ENCODE results near the gene ARCN1.

The ARCN1 gene

DNA sequence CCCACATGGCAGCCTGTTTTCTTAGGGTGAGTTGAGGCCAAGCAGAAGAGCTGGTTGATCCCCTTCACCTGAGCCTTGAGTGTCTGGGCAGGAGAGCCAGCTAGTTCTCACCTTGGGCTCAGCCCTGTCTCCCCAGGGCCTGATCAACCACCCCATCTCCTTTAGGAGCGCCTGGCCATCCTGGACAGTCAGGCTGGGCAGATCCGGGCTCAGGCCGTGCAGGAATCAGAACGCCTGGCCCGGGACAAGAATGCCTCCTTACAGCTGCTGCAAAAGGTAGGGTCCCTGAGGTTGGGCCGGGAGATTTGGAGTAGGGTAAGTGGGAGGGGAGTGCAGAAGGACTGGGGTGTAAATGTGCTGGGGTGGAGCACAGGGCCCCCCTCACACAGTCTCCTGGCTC is 66.5 kb downstream of the ARCN1 start:
- no peak for DNase-seq (ENCODE audit: low read depth)

DNA sequence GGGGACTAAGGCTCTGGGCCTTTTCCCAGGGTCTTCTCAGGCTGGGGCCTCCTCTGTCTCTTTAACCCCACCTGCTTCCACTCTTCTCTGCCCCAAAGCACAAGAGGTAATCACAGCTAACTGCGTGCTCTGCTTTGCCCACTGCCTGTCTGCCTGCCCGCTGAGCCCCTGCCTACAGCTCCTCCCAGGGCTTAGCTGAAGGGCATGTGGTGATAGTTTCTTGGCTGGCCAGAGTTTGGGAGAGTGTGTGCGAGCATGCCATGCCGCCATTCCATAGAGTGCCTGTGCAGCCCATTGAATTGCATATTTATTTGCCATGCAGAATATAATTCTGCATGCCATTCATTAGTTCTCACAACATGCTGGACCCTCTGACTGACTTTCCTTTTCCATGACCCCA is 67.7 kb downstream of the ARCN1 start:
- no peak for DNase-seq (ENCODE audit: low read depth)

DNA sequence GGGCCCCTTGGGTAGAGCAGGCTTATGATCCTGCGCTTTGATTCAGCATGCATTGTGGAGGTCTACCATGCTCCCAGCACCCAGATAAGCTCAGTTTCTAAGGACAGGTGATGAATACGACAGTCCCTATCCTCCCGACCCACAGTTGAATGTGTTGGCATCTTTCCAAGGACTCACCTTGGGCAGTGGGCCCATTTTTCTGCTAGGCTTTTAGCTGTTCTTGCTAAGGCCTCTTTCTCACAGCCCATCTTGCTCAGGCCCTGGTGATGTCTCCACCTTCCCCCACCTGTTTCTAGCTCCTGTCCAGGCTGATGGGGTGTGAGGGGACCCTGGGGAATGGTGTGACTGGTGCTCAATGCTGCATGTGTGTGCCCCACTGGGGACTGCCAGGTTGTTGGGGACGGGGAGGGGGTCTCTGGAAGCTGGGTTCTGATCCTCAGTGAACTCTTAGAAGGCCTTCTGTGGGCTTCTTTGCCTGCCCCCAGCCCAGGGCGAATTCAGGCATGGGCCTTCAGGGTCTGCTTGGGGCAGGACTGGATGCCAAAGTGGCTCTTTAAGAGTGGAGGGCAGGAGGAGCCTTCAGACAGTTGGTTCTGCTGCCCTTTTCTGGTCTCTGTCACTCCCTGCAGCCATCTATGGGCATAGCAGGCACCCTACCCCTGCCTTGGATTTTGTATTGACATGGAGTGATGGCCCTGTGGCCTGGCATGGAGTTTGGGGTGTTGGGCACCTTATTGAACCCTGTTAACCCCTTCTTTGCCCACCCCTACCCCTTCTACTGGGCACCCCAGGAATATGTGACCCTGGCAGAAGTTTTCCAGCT is 68.3 kb downstream of the ARCN1 start:
- DNase-seq (ENCODE audit: low read depth), result no peak

DNA sequence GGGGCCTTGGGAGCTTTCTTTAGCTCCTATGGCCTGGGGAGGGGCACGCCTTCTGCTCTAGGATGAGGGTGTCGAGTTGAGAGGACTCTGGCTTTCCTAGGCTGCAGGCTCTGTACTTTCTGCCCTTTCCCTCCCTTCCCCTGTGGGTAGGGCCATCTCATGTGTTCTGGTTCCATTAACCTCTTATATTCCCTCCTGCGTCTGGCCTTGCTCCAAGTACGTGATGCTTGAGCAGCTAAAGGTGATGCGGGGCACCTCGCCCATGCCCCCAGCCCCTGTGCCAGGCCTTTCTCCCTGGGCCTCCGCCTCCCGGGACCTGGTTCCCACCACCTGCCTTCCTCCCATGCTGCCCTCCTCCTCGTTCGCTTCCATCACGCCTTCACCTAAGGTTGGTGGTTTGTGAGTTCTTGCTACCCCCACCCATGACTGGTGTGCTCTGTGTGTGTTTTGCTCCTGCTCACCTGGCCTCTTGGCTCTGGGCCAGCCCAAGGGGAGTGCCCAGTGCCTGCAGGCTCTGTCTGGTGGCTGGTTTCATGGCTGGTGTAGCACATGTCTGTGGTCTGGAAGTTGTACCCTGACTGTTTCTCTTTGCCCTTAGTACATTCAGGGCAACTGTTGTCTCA is 69.3 kb downstream of the ARCN1 start:
- DNase-seq (ENCODE audit: low read depth), result no peak

DNA sequence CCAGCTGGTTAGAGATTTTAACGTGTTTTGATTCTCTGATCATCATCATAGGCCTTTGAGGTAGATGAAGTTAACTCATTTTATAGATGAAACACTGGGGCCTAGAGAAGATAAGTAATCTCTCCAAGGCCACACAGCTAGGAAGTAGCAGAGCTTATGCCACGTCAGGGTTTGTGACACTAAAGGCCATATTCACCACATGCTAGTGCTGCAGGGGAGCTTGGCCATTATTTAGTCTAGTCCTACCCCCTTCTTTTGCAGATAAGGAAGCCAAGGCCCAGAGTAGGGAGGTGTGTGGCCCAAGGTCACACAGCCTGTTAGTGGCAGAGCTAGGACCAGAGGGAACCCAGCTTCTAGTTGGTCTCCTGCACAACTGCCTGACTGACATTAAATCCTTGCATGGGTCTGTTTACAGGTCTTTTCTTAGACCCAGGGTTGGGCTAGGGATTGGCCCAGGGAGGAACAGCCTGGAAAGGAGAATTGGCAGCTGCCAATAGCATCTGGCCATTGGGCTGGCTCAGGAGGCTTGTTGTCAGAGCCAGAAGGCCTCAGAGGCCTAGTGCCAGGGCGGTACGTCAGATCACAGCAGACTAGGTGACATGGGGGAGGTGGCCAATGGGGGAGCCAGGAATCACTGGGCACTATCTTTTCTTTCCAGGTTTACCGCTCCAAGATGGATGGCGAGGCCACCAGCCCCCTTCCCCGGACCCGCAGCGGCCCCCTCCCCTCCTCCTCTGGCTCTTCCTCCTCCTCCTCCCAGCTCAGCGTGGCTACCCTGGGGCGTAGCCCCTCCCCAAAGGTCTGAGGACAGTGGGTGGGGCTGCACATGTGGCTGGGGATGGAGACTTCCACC is 71.2 kb downstream of the ARCN1 start:
- no peak for DNase-seq (ENCODE audit: low read depth)

DNA sequence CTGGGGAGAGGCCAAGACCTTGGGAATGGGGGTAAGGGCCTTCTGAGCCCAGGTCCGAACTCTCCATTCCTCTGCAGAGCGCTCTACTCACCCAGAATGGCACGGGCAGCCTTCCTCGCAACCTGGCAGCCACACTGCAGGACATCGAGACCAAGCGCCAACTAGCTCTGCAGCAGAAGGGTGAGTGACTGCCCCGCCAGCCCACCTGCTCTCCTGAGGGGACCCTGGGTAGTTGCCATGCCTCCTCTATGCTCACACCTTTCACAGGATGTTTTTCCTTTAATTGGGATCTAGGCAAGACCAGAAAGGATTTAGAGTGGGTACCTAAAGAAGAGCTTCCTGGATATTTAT is 71.8 kb downstream of the ARCN1 start:
- no peak for DNase-seq (ENCODE audit: low read depth)

DNA sequence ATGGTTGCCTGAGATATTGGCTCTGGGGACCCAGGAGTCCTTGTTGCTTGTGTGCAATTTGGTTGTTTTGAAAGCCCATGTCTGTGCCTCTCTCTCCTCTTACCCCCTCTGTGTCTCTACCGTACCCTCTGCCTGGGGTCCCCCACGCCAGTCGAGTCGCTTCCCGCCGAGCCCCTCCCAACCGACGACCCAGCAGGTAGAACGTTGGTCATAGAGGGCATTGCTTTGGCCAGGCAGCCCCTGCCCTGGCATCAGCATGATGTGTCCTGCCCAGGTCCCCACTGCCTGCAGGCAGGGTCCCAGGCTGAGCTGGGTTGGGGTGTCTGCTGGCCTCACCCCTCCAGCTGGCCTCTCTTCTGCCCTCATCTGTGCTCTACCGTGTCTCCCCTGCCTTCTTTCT is 72.3 kb downstream of the ARCN1 start:
- DNase-seq (ENCODE audit: low read depth), result no peak

DNA sequence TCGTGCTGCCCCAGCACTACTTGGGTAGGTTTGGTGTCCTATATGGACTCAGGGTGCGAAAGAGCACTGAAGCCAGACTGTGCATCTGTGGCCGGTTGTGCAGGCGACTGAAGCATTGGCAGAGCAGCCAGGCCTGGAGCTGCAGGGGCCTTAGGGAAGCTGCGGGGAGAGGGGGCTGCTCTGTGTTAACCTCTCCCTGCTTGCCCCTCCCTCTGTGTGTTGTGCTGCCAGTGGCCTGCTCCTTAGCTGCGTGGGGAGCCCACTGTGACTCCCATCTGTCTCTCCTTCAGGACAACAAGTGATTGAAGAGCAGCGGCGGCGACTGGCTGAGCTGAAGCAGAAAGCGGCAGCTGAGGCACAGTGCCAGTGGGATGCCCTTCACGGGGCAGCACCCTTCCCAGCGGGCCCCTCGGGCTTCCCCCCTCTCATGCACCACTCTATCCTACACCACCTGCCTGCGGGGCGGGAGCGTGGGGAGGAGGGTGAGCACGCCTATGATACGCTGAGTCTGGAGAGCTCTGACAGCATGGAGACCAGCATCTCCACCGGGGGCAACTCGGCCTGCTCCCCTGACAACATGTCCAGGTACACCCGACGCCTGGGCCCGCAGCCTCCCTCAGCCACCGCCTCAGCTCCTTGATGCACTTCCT is 73.0 kb downstream of the ARCN1 start:
- DNase-seq (ENCODE audit: low read depth), result no peak

DNA sequence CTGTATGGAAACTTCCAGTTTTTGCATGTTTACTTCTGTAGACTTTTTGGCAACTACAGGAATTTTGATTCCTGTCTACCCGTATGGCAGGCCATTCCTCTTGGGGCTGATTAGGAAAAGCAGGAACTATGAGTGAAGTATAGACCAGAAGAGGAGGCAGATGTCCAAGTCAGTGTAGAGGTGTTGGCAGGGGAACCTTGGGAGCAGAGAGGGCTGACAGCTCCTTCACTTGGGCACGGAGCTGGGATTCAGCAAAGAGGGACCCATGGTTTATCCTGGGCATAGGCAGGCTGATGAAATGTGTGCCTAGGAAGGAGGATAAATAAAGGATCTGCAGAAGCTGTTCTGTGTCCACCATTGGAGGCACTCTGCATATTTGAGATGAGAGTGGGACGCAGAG is 74.2 kb downstream of the ARCN1 start:
- no peak for DNase-seq (ENCODE audit: low read depth)

DNA sequence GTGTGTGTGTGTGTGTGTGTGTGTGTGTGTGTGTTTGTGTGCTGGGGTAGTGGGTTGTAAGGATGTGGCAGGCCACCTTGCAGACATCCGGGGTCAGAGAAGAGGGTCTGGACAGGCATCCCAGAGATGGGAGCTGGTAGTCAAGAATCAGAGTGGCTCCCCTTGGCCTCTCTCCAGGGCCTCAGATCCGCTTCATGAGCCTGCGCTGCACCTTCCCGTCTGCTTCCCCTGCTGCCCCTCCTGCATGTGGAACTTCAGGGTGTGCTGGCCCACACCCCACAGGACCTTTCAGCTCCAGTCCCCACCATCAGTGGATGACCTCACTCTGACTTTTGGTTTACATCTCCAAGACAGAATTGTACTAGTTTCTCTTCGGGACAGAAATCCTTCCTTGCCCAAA is 76.1 kb downstream of the ARCN1 start:
- DNase-seq (ENCODE audit: low read depth), result no peak

DNA sequence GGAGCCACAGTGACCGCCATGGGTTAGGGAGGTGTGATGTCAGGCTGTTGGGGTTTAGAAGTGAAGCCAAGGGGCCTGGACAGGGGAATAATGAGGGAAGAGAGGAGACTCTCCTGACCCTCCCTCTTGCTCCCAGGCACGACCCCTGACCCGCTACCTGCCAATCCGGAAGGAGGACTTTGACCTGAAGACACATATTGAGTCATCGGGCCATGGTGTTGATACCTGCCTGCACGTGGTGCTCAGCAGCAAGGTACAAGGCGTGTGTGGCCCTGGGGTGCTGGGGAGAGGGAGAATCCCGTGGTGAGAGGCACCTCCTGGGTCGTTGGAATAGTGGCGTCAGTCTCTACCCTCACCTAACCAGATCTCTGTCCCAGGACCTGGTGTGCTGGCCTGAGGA is 77.7 kb downstream of the ARCN1 start:
- no peak for DNase-seq (ENCODE audit: low read depth)

DNA sequence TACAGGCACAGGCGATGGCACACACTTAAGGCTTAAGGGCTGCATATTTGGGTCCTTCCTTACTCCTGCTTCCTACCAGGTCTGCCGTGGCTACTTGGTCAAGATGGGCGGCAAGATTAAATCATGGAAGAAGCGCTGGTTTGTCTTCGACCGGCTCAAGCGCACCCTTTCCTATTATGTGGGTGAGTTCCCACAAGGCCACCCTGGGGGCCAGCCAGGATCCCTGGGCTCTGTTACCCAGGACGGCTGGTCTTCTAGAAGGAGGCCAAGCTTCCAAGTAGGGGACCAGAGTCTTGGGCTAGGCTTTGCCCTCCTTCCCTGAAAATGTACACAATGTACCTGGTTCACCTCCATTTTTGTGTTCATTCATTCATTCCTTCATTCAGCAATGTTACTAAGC is 78.2 kb downstream of the ARCN1 start:
- no peak for DNase-seq (ENCODE audit: low read depth)

DNA sequence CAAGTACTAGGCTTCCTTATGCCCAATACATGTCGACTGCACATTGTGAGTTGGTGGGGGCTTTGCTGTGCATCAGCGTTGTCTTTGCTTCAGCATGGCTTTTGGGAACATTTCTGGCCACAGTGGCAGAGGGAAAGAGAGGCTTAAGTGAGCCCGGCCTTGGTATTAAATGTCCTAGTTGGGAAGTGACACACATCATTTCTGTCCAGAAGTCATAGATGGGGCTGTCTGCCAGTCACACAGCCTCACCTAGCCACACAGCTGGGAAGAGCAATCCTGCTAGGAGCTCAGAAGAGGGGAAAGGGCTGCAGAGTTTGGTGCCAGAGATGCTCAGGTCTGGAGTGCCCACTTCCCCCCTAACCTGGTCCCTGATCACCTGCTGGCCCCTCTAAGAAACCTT is 79.6 kb downstream of the ARCN1 start:
- no peak for DNase-seq (ENCODE audit: low read depth)

Data from non-pigmented ciliary epithelial cell (primary cell).